Left ventricle myocardium inferior (tissue), 1 donor: ENCODE results near the gene YEATS4. TPM values are rescaled to one million over a fixed set of nuclear protein-coding genes. Genes with fewer than 3 reads are reported as not detected.

Source experiments
- DNase-seq: peaks from one replicate; pipeline ENCODE4 v3.0.0-alpha.2; 2020
- H3K27ac ChIP-seq: fragments of 200-600 bp; replicated peaks from 2 replicates; pipeline ENCODE4 v1.8.0; 2021
- H3K27me3 ChIP-seq: fragments of 200-600 bp; 2 replicates; pipeline ENCODE4 v1.8.0; 2021; ENCODE audit warnings: low read depth
- H3K36me3 ChIP-seq: fragments of 200-600 bp; 2 replicates; pipeline ENCODE4 v1.8.0; 2021
- H3K4me1 ChIP-seq: fragments of 200-600 bp; 2 replicates; pipeline ENCODE4 v1.8.0; 2021
- H3K4me3 ChIP-seq: fragments of 200-600 bp; 2 replicates; pipeline ENCODE4 v1.8.0; 2021; ENCODE audit warnings: mild to moderate bottlenecking, moderate library complexity
- H3K9me3 ChIP-seq: fragments of 200-600 bp; replicated peaks from 2 replicates; pipeline ENCODE4 v1.8.0; 2021
- CTCF ChIP-seq: fragments of 200-600 bp; IDR thresholded peaks from 2 replicates; pipeline ENCODE4 v1.8.0; 2021; ENCODE audit warnings: antibody characterized with exemption, mild to moderate bottlenecking, borderline replicate concordance
- intact Hi-C: fragments of 100-400 bp; cut with micrococcal nuclease; formaldehyde crosslinking; loops from one replicate; pipeline ENCODE4 v1.11.0; 2022
- total RNA-seq: library from RNA; stranded (reverse); fragmentation: NEBNext Ultra II Directional; extraction: Animal tissue kit (Norgen Biotek cat#: 25700); gene quantifications from one replicate; pipeline ENCODE4 v1.2.1, GENCODE V29; 2021
- donor health status: DM: no; HTN: yes; CAD: no; lungs with severe emphysema.

YEATS4 gene
- total RNA-seq, 1 donor from 2014 or later: 12.8 TPM

DNA sequence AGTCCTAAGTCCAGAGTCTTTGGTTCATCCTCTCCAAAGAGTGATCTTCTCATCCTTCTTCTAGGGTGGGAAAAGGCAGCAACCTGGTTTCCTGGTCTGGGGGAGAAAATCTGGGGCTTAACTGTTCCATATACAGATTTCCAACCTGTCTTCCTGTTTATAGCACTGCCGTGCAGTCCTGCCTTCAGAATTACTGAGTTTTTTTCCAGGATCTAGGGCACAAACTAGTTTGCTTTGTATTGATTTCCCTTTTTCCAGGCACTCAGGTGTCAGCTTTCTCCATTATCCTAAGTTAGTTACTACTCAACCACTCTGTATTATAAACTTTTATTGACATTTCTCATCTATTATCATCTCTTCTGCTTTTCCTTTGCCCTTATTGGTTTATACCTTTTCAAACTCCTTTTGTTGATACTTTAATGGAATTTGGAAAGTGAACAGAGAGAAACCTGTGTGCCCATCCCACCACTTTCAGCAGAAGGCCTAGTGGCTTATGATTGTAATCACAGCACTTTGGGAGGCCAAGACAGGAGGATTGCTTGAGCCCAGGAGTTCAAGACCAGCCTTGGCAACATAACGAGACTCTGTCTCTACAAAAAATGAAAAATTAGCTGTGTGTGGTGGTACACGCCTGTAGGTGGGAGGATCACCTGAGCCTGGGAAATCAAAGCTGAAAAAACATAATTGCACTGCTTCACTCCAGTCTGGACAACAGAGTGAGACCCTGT lies 15.5 kb upstream of the YEATS4 start:
- Histone ChIP-seq H3K9me3 (no peaks in the 10 kb centered on the region), H3K36me3 (no peaks in the 10 kb centered on the region), H3K4me1 (peaks cover 3% of the 10 kb centered on the region), H3K27ac (no peak overlapping the region), H3K27me3 (no peaks in the 10 kb centered on the region), H3K4me3 (no peak overlapping the region)
- no peak for TF ChIP-seq CTCF
- DNase-seq: no peak
- intact Hi-C loops: no loop called here

GRCh38 chr12:69345077-69345476 lies 14.5 kb upstream of the YEATS4 start:
- H3K9me3 ChIP-seq: no peaks in the 10 kb centered on the region
- H3K4me3 ChIP-seq: no peak overlapping the region
- no peak for TF ChIP-seq CTCF
- peaks cover 3% of the 10 kb centered on the region for H3K4me1 ChIP-seq
- no peaks in the 10 kb centered on the region for H3K27me3 ChIP-seq
- no peak overlapping the region for H3K27ac ChIP-seq
- no peaks in the 10 kb centered on the region for H3K36me3 ChIP-seq
- intact Hi-C loops: no loop called here
- DNase-seq: no peak

GRCh38 chr12:69345742-69346141 lies 13.8 kb upstream of the YEATS4 start:
- no peak for TF ChIP-seq CTCF
- intact Hi-C loops: no loop called here
- Histone ChIP-seq H3K4me1 (peaks cover 3% of the 10 kb centered on the region), H3K4me3 (no peak overlapping the region), H3K27me3 (no peaks in the 10 kb centered on the region), H3K9me3 (no peaks in the 10 kb centered on the region), H3K27ac (no peak overlapping the region), H3K36me3 (no peaks in the 10 kb centered on the region)
- no peak for DNase-seq

GRCh38 chr12:69348162-69348938 lies 11.2 kb upstream of the YEATS4 start, which contains the start of gene LYZ:
Gene LYZ, plus strand, starts transcription at chr12:69348381. Its CDS starts 28 bp downstream, at chr12:69348409.
- H3K4me3 ChIP-seq: peak within 1 kb of the TSS; percentile 35
- intact Hi-C loops: no loop called here
- TF ChIP-seq CTCF: no peak
- no peak for DNase-seq
- peaks cover 3% of the 10 kb centered on the region for H3K4me1 ChIP-seq
- no peaks in the 10 kb centered on the region for H3K27me3 ChIP-seq
- no peaks in the 10 kb centered on the region for H3K9me3 ChIP-seq
- H3K27ac ChIP-seq: no peak within 1 kb of the TSS
- no peaks in the 10 kb centered on the region for H3K36me3 ChIP-seq

DNA sequence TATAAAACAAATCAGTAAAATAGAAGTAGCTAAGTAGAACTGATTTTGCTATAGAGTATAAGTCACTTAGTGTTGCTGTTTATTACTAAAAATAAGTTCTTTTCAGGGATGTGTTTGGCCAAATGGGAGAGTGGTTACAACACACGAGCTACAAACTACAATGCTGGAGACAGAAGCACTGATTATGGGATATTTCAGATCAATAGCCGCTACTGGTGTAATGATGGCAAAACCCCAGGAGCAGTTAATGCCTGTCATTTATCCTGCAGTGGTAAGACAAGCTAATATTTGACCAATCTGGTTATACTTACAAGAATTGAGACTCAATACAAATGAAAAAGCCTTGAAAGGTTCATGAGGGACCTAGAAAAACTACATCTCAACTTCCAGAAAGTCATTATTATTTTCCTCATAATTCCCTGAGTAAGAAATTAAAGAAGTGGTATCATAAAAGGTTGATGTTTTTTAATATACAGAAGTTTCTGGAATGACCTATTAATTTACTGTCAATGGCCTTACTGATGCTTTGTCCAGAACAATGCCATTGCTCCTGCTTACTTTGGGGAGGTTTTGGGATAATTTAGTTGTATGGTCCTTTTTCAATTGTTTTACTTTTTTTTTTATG lies 9.4 kb upstream of the YEATS4 start:
- peaks cover 3% of the 10 kb centered on the region for H3K4me1 ChIP-seq
- H3K27ac ChIP-seq: no peak overlapping the region
- H3K27me3 ChIP-seq: no peaks in the 10 kb centered on the region
- H3K36me3 ChIP-seq: no peaks in the 10 kb centered on the region
- intact Hi-C loops: no loop called here
- TF ChIP-seq CTCF: no peak
- H3K9me3 ChIP-seq: no peaks in the 10 kb centered on the region
- DNase-seq: no peak
- peak overlapping the region; percentile 35 for H3K4me3 ChIP-seq
